Myometrial cell (primary cell): ENCODE results near the gene RNASE13. TPM values are rescaled to one million over a fixed set of nuclear protein-coding genes. Genes with fewer than 3 reads are reported as not detected.

ENCODE experiments used
- total RNA-seq: library from RNA; depleted of rRNA; stranded (reverse); fragments of >200 nt; gene quantifications from 2 replicates; pipeline ENCODE4 v1.2.3, GENCODE V29; 2015

RNASE13 gene, protein sequence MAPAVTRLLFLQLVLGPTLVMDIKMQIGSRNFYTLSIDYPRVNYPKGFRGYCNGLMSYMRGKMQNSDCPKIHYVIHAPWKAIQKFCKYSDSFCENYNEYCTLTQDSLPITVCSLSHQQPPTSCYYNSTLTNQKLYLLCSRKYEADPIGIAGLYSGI
- total RNA-seq = not detected in 2 replicates

GRCh38 chr14:21034707-21035106 lies at the start of gene RNASE13:
TSS of gene RNASE13 (minus strand) at chr14:21034807. CDS start at chr14:21034288, 519 bp downstream.

DNA sequence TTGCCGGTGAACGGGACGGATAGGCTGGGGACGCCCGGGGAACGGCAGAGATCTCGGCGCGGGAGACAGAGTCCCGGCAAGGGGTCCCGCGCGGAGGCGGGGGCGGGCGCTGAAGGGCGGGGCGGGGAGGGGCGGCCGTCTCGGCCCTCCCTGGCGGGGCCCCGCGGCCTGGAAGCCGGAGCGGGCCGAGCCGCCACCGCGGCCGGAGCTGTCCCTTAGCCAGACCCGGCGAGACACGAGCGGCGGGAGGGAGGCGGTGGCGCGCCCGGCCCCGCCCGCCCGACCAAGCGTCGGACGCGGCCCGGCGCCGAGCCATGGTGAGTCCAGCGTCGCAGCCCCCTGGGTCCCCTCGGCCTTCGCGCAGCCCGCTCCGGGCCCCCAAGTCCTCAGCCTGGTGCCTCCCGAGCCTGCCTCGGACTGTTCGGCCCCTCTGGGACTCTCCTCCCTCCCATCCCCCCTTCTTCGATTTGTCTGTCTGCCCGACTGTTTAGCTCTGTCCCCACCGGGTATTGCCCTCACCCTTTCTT lies 35.5 kb upstream of the RNASE13 start, which contains the start of gene ARHGEF40:
TSS of gene ARHGEF40 (plus strand) at position 222 of the 527 bp plus-strand sequence. CDS start at position 315, 93 bp downstream.

DNA sequence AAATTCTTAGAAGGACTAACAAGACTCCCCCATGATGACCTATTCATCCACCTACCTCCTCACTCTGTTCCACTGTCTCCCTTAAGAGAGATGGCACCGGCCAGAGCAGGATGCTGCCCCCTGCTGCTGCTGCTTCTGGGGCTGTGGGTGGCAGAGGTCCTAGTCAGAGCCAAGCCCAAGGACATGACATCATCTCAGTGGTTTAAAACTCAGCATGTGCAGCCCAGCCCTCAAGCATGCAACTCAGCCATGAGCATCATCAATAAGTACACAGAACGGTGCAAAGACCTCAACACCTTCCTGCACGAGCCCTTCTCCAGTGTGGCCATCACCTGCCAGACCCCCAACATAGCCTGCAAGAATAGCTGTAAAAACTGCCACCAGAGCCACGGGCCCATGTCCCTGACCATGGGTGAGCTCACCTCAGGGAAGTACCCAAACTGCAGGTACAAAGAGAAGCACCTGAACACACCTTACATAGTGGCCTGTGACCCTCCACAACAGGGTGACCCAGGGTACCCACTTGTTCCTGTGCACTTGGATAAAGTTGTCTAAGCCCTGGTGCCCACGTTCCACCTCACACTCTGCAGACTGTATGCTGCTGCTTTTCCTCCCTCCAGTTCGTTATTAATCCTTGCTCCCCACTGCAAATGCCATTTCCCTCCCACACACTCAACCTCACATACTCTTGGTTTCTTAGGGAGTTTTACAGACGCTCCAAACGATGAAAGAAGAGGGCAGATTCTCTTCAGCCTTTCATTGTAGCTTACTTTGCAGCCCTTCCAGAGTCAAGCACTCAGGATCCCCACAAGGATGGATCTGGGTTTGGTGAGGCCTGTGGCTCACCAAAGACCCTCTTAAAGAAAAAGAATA lies 23.4 kb upstream of the RNASE13 start, which contains the start of gene RNASE8:
TSS of gene RNASE8 (plus strand) at position 20 of the 873 bp plus-strand sequence. CDS start at position 91, 71 bp downstream.

DNA sequence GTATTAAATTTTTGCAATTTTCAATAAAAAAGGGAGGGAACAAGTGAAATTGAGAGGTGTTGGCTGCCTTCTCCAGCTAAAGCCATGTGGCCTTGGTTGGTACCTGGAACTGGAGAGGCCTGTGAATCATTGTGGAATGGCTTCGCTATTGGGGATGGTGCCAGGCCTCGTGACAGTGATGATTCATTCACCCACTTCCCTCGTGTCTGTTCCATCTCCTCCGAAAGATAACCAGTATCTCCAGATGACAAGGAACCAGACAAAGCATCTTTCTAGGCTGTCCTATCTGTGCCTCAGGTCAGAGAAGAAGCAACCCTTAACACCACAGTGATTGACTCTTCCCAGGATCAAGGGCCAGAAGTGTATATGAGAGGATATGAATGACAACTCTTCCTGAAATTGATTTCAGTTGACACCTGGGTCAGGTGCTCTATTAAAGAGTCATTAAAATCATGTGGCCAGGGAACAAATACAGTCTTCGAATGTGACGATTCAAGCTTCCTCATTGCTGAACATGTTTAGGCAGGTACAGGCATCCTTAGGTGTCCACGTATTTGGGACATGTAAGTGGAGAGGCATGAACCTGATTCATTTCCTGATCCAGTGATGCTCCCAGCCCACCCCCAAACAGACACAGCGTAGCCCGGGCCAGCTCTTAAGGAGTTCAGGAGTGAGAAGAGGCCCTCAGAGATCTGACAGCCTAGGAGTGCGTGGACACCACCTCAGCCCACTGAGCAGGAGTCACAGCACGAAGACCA lies 7.2 kb upstream of the RNASE13 start, which contains the start of gene RNASE7:
TSS of gene RNASE7 (plus strand) at position 687 of the 758 bp plus-strand sequence. CDS start 631 bp downstream, outside the sequence.

GRCh38 chr14:21029917-21030316 lies 4.7 kb downstream of the RNASE13 start, which contains the start of gene TPPP2:
TSS of gene TPPP2 (plus strand) at chr14:21030217. CDS start at chr14:21030582, 365 bp downstream.

GRCh38 chr14:21024585-21025370 lies 9.8 kb downstream of the RNASE13 start, which contains the start of gene NDRG2:
TSS of gene NDRG2 (minus strand) at chr14:21025061. CDS start at chr14:21023315, 1,746 bp downstream.

GRCh38 chr14:20998674-20999366 lies 35.8 kb downstream of the RNASE13 start, which contains the start of gene SLC39A2:
TSS of gene SLC39A2 (plus strand) at chr14:20999293. CDS start at chr14:20999447, 154 bp downstream.

DNA sequence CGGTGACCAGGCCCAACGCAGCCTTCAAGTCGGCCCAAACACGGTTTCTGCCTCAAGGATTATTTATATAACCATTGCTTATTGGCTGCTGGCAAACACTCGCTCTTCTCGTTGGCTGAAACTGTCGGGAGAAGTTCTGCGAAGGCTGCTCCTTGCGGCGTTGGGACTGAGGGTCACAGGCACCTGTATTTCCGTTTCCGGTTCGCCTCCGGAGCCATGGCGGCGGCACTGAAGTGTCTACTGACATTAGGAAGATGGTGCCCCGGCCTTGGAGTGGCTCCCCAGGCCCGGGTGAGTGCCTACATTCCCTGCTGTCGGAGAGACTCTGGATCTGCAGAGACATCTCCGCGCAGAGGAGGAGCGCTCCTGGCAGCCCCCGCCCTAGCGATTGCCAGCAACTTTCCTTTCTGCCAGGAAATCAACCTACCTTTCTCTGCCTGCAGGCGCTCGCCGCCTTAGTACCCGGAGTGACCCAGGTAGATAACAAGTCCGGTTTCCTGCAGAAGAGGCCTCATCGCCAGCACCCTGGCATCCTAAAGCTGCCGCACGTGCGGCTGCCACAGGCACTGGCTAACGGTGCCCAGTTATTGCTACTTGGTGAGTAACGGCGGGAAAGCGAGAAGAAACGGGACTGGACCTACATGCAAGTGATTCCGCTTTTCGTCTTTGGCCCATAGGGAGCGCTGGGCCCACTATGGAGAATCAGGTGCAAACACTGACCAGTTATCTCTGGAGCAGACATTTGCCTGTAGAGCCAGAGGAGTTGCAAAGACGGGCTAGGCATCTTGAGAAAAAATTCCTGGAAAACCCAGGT lies 44.6 kb downstream of the RNASE13 start, which contains the start of gene METTL17:
TSS of gene METTL17 (plus strand) at position 194 of the 814 bp plus-strand sequence. CDS start at position 217, 23 bp downstream.

Other genes starting within 250 kb of the RNASE13 start
- gene RNASE1, start 232.0 kb downstream of the RNASE13 start, total RNA-seq = not detected in 2 replicates
- not detected in 2 replicates for gene RNASE3, start 143.4 kb downstream of the RNASE13 start, total RNA-seq
- not detected in 2 replicates for gene RNASE2, start 79.3 kb downstream of the RNASE13 start, total RNA-seq
- gene METTL17, start 44.8 kb downstream of the RNASE13 start, total RNA-seq = 72.5 and 78.1 TPM in 2 replicates
- 0.18 and 0.58 TPM in 2 replicates for gene SLC39A2, start 35.5 kb downstream of the RNASE13 start, total RNA-seq
- 0.18 TPM in 1 of 2 replicates, not detected in the other for gene NDRG2, start 9.7 kb downstream of the RNASE13 start, total RNA-seq
- not detected in 2 replicates for gene TPPP2, start 4.6 kb downstream of the RNASE13 start, total RNA-seq
- gene RNASE7, start 7.6 kb upstream of the RNASE13 start, total RNA-seq = not detected in 2 replicates
- not detected in 2 replicates for gene RNASE8, start 23.0 kb upstream of the RNASE13 start, total RNA-seq
- gene ARHGEF40, start 35.5 kb upstream of the RNASE13 start, total RNA-seq = 20.9 and 30.8 TPM in 2 replicates
- gene ZNF219, start 63.8 kb upstream of the RNASE13 start, total RNA-seq = 0.29 and 1.1 TPM in 2 replicates
- gene TMEM253, start 66.3 kb upstream of the RNASE13 start, total RNA-seq = not detected in 2 replicates
- gene OR5AU1, start 121.3 kb upstream of the RNASE13 start, total RNA-seq = not detected in 2 replicates
- gene HNRNPC, start 234.6 kb upstream of the RNASE13 start, total RNA-seq = 976 and 1,073 TPM in 2 replicates
- not detected in 2 replicates for gene RPGRIP1, start 245.3 kb upstream of the RNASE13 start, total RNA-seq